Vagina (tissue), 2 donors: Measurements from ENCODE around the gene MPV17L2.
A peak's percentile ranks its signal among the peaks of the same experiment; 100 is the strongest.

Experiments
- CTCF ChIP-seq, 3 experiments: fragments of 450-650 bp in 2 of 3; fragments of 200-600 bp in 1 of 3; sonication (generic) in 1 of 3; IDR thresholded peaks; one replicate each; pipeline ENCODE4 v1.5.1; 2017 to 2019; ENCODE audit warnings: antibody characterized with exemption in 3 of 3, mild to moderate bottlenecking in 2 of 3, moderate library complexity in 2 of 3
- POLR2A ChIP-seq, 2 donors: fragments of 450-650 bp; IDR thresholded peaks; one replicate each; pipeline ENCODE4 v1.6.1; 2017; ENCODE audit warnings: antibody characterized with exemption in 2 of 2, mild to moderate bottlenecking in 2 of 2, moderate library complexity in 2 of 2
- POLR2AphosphoS5 ChIP-seq, 2 donors: sonication (generic); formaldehyde crosslinking; IDR thresholded peaks; one replicate each; pipeline ENCODE4 v1.9.0; 2017; ENCODE audit warnings: antibody characterized with exemption in 2 of 2, mild to moderate bottlenecking in 2 of 2, low read depth in 1 of 2; ENCODE audit not compliant: insufficient read depth in 1 of 2

DNA sequence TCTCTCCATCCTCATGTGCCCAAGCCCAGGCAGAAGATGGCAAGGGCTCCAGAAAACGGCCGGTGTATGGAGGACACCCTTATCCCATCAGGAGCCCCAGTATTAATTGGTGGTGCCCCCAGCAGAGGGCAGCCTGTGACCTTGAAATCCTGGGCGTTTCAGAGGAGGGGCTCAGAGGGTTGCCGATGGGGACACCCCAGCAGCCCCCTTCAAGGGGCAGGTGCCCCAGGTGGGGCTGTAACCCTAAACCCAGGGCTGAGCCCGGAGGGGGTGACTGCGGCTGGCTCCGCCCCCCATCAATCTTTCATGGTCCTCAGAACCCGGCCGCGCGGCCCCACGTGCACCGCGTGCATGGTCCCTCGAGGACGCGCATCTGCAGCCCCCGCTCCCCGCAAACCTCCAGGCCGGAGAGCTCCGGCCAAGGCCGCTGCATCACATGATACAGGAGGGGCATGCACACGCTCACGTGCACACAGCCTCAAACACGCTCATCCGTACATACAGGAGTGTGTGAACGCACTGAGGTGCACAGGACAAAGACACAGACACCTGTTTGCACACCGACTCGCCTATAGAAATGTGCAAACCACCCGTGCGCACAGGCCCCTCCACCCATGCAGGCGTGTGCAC lies 9.9 kb downstream of the MPV17L2 start:
- TF ChIP-seq POLR2A (IDR thresholded peaks at IDR 0.05) (no peak), CTCF (IDR thresholded peaks at IDR 0.05) (peak in 1 of 3 experiments; percentile 8), POLR2AphosphoS5 (IDR thresholded peaks at IDR 0.05; ENCODE audit: insufficient read depth in 1 of 2, low read depth in 1 of 2) (no peak)
